ENCODE data around the gene ERC1.

GRCh38 chr12:1367331-1368291, 376.6 kb downstream of the ERC1 start:
- TF ChIP-seq, protein P1, sequence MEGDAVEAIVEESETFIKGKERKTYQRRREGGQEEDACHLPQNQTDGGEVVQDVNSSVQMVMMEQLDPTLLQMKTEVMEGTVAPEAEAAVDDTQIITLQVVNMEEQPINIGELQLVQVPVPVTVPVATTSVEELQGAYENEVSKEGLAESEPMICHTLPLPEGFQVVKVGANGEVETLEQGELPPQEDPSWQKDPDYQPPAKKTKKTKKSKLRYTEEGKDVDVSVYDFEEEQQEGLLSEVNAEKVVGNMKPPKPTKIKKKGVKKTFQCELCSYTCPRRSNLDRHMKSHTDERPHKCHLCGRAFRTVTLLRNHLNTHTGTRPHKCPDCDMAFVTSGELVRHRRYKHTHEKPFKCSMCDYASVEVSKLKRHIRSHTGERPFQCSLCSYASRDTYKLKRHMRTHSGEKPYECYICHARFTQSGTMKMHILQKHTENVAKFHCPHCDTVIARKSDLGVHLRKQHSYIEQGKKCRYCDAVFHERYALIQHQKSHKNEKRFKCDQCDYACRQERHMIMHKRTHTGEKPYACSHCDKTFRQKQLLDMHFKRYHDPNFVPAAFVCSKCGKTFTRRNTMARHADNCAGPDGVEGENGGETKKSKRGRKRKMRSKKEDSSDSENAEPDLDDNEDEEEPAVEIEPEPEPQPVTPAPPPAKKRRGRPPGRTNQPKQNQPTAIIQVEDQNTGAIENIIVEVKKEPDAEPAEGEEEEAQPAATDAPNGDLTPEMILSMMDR (IDR thresholded peaks at IDR 0.05; ENCODE audit: low read length) = no peak
- no peak for TF ChIP-seq EZH2 (optimal IDR thresholded peaks at IDR 0.05; ENCODE audit: low read depth, low read length)

Measured in MM.1S (cell line).